Vagina (tissue), 2 donors: ENCODE results near the gene DCDC2B. TPM values are rescaled to one million over a fixed set of nuclear protein-coding genes. Genes with fewer than 3 reads are reported as not detected.

ENCODE experiments used
- DNase-seq, 2 donors: peaks; one replicate each; pipeline ENCODE4 v3.0.0-alpha.2; 2017; ENCODE audit errors: extremely low spot score in 2 of 2
- H3K27ac ChIP-seq: fragments of 200-600 bp; sonication (generic); one replicate; pipeline ENCODE4 v1.5.1; 2019
- H3K27me3 ChIP-seq: fragments of 200-600 bp; sonication (generic); one replicate; pipeline ENCODE4 v1.5.1; 2019
- H3K36me3 ChIP-seq, 2 donors: fragments of 200-600 bp; sonication (generic); one replicate each; pipeline ENCODE4 v1.5.1; 2017 to 2019
- H3K4me1 ChIP-seq: fragments of 200-600 bp; sonication (generic); one replicate; pipeline ENCODE4 v1.5.1; 2019
- H3K4me3 ChIP-seq, 2 donors: fragments of 200-600 bp; sonication (generic); 1 replicate in 1 of 2; 2 replicates in 1 of 2; pipeline ENCODE4 v1.5.1; 2016 to 2019
- H3K9me3 ChIP-seq: fragments of 200-600 bp; sonication (generic); one replicate; pipeline ENCODE4 v1.5.1; 2019
- CTCF ChIP-seq, 3 experiments: fragments of 450-650 bp in 2 of 3; fragments of 200-600 bp in 1 of 3; sonication (generic) in 1 of 3; IDR thresholded peaks; one replicate each; pipeline ENCODE4 v1.5.1; 2017 to 2019; ENCODE audit warnings: antibody characterized with exemption in 3 of 3, mild to moderate bottlenecking in 2 of 3, moderate library complexity in 2 of 3
- POLR2A ChIP-seq, 2 donors: fragments of 450-650 bp; IDR thresholded peaks; one replicate each; pipeline ENCODE4 v1.6.1; 2017; ENCODE audit warnings: antibody characterized with exemption in 2 of 2, mild to moderate bottlenecking in 2 of 2, moderate library complexity in 2 of 2
- POLR2AphosphoS5 ChIP-seq, 2 donors: sonication (generic); formaldehyde crosslinking; IDR thresholded peaks; one replicate each; pipeline ENCODE4 v1.9.0; 2017; ENCODE audit warnings: antibody characterized with exemption in 2 of 2, mild to moderate bottlenecking in 2 of 2, low read depth in 1 of 2; ENCODE audit not compliant: insufficient read depth in 1 of 2
- intact Hi-C: fragments of 100-400 bp; cut with DNase I; formaldehyde crosslinking; loops from one replicate; pipeline ENCODE4 v1.15.1; 2023
- total RNA-seq: library from RNA; depleted of rRNA; stranded (reverse); fragments of >200 nt; gene quantifications from one replicate; pipeline ENCODE4 v1.2.3, GENCODE V29; 2016

Gene DCDC2B
- total RNA-seq, 1 donor from 2014 or later, result not detected

GRCh38 chr1:32186077-32186476 lies 22.8 kb upstream of the DCDC2B start:
- Histone ChIP-seq H3K4me3 (no peak overlapping the region), H3K36me3 (peaks cover 0 to 77% of the 10 kb centered on the region in 2 donors), H3K9me3 (no peaks in the 10 kb centered on the region), H3K4me1 (peaks cover 40% of the 10 kb centered on the region), H3K27me3 (no peaks in the 10 kb centered on the region), H3K27ac (no peak overlapping the region)
- TF ChIP-seq CTCF (IDR thresholded peaks at IDR 0.05) (no peak), POLR2AphosphoS5 (IDR thresholded peaks at IDR 0.05; ENCODE audit: insufficient read depth in 1 of 2, low read depth in 1 of 2) (no peak), POLR2A (IDR thresholded peaks at IDR 0.05) (no peak)
- no peak for DNase-seq
- intact Hi-C loops, result no loop called here

GRCh38 chr1:32186491-32186890 lies 22.4 kb upstream of the DCDC2B start:
- no peak for DNase-seq
- no peak for TF ChIP-seq POLR2AphosphoS5 (IDR thresholded peaks at IDR 0.05; ENCODE audit: insufficient read depth in 1 of 2, low read depth in 1 of 2)
- no peak for TF ChIP-seq POLR2A (IDR thresholded peaks at IDR 0.05)
- TF ChIP-seq CTCF (IDR thresholded peaks at IDR 0.05), result no peak
- peaks cover 36% of the 10 kb centered on the region for H3K4me1 ChIP-seq
- peaks cover 0 to 77% of the 10 kb centered on the region in 2 donors for H3K36me3 ChIP-seq
- H3K9me3 ChIP-seq, result no peaks in the 10 kb centered on the region
- no peak overlapping the region for H3K4me3 ChIP-seq
- no peaks in the 10 kb centered on the region for H3K27me3 ChIP-seq
- no peak overlapping the region for H3K27ac ChIP-seq
- intact Hi-C loops, result no loop called here

- intact Hi-C loops, result no loop called here
- H3K9me3 ChIP-seq, result no peaks in the 10 kb centered on the region
- H3K27me3 ChIP-seq, result no peaks in the 10 kb centered on the region
- H3K36me3 ChIP-seq, result peaks cover 0 to 79% of the 10 kb centered on the region in 2 donors
- no peak for DNase-seq
- TF ChIP-seq POLR2A (IDR thresholded peaks at IDR 0.05) (no peak), CTCF (IDR thresholded peaks at IDR 0.05) (no peak), POLR2AphosphoS5 (IDR thresholded peaks at IDR 0.05; ENCODE audit: insufficient read depth in 1 of 2, low read depth in 1 of 2) (no peak)
- H3K4me3 ChIP-seq, result no peak overlapping the region
- no peak overlapping the region for H3K27ac ChIP-seq
- peaks cover 22% of the 10 kb centered on the region for H3K4me1 ChIP-seq
These were observed 21.0 kb upstream of the DCDC2B start for GRCh38 chr1:32187850-32188249.

- no peak for DNase-seq
- no peak overlapping the region for H3K27ac ChIP-seq
- no peaks in the 10 kb centered on the region for H3K4me1 ChIP-seq
- H3K27me3 ChIP-seq, result no peaks in the 10 kb centered on the region
- H3K4me3 ChIP-seq, result no peak overlapping the region
- H3K9me3 ChIP-seq, result no peaks in the 10 kb centered on the region
- peaks cover 0 to 94% of the 10 kb centered on the region in 2 donors for H3K36me3 ChIP-seq
- TF ChIP-seq POLR2AphosphoS5 (IDR thresholded peaks at IDR 0.05; ENCODE audit: insufficient read depth in 1 of 2, low read depth in 1 of 2) (no peak), POLR2A (IDR thresholded peaks at IDR 0.05) (no peak), CTCF (IDR thresholded peaks at IDR 0.05) (no peak)
- intact Hi-C loops, result no loop called here
These were observed 16.5 kb upstream of the DCDC2B start for GRCh38 chr1:32192220-32192948.

- H3K4me3 ChIP-seq, result no peak overlapping the region
- intact Hi-C loops, result no loop called here
- peaks cover 8% of the 10 kb centered on the region for H3K4me1 ChIP-seq
- no peaks in the 10 kb centered on the region for H3K27me3 ChIP-seq
- H3K9me3 ChIP-seq, result no peaks in the 10 kb centered on the region
- no peak for DNase-seq
- H3K27ac ChIP-seq, result no peak overlapping the region
- TF ChIP-seq CTCF (IDR thresholded peaks at IDR 0.05) (no peak), POLR2AphosphoS5 (IDR thresholded peaks at IDR 0.05; ENCODE audit: insufficient read depth in 1 of 2, low read depth in 1 of 2) (no peak), POLR2A (IDR thresholded peaks at IDR 0.05) (no peak)
- peaks cover 0 to 76% of the 10 kb centered on the region in 2 donors for H3K36me3 ChIP-seq
These were observed 13.9 kb upstream of the DCDC2B start for GRCh38 chr1:32194984-32195383.
